HG03103 (cell line): ENCODE data around the gene C1orf35.
A peak's percentile ranks its signal among the peaks of the same experiment; 100 is the strongest.

Experiments used
- ATAC-seq: cut with Tn5 transposase; IDR thresholded peaks from one replicate; pipeline ENCODE4 v1.9.1; 2021; ENCODE audit warnings: low read depth; ENCODE audit not compliant: unreplicated experiment

Gene C1orf35

DNA sequence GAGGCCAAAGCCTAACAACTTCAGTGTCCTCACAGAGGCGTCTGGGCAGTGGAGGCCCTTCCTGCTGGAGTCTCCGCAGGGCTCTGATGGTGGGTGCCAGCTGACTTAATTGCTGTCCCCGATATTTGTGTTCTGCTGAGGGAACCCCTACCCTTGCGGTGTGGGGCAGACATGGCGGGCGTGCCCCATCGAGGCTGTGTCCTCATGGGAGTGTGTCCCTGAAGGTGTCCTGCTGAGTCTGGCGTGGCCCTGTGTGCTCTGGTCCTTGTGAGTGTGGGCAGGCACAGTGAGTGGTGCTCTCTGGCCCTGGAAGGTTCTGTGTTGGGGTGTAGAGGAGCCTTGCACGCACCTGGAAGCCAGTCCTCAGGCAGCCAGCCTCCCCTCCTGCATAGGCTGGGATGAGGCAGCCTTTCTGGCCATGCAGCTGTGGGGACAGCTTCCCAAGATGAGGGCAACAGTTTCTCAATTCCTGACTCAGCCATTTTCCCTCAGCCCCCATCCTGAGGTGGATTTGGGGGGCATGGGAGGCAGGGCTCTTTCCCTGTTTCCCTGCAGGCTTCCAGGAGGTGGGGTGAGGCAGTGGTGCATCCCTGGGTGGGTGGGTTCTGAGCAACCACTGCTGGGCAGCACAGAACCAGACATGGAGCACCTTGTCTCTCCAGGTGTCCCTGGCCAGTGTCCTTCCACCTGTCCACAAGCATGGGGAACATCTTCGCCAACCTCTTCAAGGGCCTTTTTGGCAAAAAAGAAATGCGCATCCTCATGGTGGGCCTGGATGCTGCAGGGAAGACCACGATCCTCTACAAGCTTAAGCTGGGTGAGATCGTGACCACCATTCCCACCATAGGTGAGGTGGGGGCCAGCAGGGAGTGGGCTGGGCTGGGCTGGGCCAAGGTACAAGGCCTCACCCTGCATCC lies 6.5 kb downstream of the C1orf35 start:
- no peak for ATAC-seq

DNA sequence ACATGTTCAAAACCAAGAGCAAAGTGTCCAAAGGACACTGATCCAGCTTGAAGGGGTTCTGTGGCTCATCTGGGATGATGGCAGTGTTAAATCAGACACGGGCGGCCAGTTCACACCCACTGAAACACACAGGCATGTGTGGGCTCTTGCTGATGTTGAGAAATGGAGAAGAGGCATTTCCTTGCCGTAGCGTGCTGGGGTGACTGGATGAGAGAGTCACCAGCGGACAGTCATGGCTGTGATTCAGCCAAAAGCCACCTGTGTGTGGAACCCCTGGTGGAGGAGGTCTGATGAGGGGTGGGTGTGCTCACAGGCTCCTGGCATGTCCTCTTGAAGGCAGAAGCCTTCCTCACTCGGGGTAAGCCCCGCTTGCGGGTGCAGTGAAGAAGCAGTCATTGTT lies 7.2 kb downstream of the C1orf35 start:
- no peak for ATAC-seq

DNA sequence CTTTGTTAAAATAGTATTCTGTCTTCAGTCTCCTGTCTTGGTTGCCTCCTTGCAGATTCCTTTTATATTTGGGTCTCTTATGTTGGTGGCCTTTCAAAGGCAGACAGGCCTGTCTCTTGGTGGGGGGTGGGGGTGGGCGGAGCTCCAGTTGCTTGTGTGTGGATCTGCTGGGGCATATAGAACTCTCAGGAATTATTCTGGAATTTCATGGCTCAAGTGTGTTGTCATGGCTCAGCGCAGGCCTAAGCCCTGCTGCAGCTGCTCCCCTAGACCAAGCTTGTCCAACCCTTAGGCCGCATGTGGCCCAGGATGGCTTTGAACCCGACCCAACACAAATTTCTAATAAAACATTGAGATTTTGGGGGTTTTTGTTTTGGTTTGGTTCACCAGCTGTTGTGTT lies 8.0 kb downstream of the C1orf35 start:
- ATAC-seq, result no peak

GRCh38 chr1:228094432-228095016 lies 8.6 kb downstream of the C1orf35 start:
- ATAC-seq, result no peak

DNA sequence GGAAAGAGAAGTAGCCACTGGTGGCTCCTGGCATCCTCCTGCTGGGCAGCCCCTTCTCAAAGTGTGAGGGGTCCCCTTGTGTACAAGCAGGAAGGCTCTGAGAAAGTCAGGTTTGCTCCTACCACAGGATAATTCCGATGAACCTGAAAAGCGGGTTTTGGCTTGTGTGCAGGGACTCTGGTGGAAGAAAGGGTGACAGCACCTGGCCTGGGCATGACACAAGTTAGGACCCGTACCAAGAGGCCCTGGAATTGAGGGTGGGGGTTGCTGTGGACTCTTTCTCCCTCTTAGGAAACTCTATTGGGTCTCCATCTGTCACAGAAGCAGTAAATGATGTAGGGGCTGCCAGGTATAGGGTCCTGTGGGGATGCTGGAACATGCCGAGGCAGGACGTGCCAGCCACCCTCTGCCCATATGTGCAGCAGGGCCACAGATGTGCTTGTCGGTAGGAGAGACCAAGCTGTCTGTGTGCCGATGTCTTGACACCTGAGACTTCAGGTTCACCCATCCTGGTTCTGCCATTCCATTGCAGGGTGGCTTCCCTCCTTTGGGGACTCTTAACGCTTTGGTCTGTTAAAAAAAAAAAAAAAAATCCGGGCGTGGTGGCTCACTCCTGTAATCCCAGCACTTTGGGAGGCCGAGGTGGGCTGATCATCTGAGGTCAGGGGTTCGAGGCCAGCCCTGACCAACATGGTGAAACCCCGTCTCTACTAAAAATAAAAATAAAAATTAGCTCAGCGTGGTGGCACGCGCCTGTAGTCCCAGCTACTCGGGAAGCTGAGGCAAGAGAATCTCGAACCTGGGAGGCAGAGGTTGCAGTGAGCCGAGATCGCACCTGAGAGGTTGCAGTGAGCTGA lies 9.8 kb downstream of the C1orf35 start:
- ATAC-seq, result no peak

DNA sequence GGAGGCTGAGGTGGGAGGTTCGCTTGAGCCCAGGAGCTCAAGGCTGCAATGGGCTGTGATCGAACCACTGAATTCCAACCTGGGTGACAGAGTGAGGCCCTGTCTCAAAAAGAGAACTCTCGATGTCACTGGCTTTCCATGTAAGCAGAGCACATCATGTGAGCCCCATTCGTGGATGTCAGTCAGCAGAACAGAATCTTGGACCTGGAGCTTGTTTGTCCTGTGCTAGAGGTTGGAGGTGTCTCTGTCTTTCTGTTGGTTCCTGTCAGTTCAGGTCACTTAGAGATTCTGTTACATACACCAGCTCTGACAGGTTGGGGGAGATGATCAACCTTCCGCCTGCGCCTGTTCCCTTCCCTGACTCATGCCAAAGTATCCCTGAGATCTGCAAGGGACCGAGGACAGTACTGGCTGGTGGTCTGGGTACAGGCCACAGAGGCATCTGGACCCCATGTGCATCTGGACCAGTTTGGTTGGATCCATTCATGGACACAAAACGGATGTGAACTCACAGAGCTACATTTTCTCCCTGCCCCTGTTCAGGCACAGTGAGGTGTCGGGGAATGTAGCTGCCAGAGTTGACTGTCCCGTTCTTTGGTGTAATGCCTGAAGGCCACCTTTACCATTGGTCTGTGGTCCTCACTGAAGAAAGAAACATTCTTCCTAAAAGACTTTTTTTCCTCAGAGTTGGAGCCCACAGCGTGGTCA lies 10.6 kb downstream of the C1orf35 start:
- no peak for ATAC-seq

DNA sequence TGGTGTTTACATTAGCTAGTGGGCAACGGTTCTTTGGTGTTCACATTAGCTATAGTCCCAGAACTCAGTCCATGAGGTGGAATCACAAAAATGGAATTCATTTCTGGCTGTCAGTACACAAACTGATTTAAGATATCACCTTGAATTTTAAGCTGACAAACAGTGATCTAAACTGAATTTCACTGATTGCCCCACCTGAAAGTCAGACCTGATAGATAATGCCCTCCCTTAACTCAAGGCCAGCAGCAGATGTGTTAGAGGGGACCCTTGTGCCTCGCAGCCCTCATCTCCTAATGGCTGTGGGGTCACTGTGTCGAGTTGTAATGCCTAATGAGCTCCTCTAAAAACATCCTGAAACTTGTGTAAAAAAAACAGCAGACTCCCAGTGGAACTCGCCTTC lies 12.0 kb downstream of the C1orf35 start:
- no peak for ATAC-seq

GRCh38 chr1:228090613-228091081 lies 12.5 kb downstream of the C1orf35 start:
- ATAC-seq, result no peak

DNA sequence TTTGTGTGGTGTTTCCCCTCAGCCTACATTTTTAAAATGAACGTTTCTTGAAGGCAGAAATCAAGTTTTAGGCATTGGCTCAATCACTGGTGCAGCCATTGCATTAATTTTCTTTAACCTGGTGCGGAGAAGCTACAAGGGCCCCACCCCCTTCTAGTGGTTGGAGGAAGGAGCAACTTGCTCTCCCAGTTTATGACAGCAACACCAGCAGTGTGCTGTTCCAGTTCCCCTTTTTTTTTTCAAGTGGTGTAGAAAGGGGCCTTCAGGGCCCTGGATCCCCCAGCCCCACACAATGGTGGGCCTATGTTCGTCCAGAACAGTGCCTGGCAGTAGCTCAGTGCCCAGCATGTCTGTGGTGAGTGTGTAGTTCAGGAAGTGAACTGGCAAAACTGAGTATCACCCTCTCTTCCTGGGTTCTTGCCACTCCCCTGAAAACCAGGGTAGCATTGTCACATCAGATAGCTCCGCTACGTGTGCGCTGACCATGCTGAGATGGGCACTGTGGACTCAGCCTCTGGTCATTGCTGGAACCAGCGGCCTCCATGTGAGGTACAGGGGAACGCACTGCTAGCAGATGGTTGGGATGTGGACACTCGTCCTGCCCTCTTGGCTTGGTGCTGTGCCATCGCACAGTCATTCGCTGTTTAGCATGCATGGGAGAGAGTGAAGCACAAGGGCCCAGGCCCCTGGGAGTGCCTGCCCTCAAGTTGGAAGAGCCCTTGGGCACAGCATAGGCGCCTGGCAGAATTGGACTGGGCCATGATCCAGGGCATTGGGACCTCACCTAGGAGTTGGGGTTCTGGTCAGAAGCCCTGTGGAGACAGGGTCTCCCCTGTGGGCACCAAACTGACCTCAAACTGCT lies 13.4 kb downstream of the C1orf35 start:
- peak; percentile 51 for ATAC-seq

GRCh38 chr1:228088586-228089498 lies 14.3 kb downstream of the C1orf35 start:
- ATAC-seq, result no peak

DNA sequence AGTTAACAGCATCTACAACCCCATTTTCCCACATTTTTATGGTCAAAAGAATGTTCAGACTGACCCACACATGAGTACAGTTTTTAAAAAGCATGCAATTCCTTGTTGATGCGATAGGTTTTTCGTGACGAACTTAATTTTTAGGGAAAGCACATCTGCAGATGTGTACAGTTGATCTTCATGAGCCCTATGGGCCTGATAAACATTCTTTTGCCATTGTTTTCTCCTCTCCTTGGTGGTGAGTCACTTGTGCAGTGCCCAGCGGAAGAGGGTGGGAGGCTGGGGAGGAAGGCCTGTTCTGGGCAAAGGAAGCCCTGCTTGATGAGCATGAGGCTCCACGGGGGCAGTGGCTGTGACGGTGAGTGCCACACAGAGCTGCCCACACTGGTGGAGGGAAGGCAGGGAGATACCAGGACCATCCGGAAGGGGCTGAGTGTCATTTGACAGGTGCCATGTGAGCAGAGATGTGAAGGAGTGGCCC lies 15.3 kb downstream of the C1orf35 start:
- no peak for ATAC-seq

DNA sequence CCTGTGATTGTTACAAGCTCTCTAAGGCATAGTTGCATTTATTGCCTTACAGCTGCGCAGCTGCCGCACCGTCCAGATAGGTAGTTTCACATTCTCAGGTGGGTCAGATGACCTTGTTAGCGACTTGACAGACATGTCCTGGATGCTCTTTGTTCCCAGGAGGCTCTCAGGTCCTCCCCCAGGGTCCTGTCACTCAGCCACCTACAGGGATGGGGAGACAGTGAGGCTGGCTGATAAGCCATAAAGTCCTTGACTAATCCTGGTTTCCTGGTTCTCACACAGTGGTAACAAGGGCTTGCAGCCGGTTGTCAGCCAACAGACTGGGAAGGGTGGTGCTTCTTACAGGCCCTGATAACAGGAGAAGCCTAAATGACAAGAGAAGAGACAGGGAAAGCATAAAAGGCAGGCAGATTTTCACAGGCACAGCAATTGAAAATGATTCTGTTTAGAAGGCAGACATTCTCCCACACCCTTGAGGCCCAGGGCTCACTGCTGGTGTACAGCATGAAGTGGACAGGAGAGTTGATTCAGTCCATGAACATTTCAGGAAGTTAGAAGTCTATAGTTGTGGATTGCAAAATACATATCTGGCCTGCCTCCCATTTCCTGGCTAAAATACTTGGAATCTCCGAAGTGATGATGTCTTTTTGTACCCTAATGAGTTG lies 17.7 kb downstream of the C1orf35 start:
- no peak for ATAC-seq

- no peak for ATAC-seq
These were observed 18.3 kb downstream of the C1orf35 start for GRCh38 chr1:228084797-228085196.

- ATAC-seq, result no peak
These were observed 18.8 kb downstream of the C1orf35 start for GRCh38 chr1:228084325-228084724.

DNA sequence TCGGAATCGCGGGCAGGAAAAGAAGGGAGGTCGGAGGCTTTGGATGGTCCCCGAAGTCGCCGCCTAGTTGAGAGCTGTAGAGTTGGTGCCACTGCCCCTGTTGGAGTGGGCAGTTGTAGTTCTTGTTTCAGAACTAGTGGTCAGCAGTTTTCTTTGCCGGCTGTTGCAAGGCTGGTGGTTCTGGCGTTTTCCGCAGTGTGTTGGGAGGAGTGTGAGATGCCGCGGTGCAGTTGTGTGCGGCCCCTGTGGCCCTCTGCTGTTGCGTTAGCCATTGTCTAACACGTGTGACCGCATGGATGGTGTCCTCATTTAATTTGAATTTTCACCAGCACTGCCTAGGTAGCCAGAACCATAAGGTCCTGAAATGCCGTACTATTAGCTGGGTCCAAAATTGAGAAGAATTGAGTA lies 19.2 kb downstream of the C1orf35 start:
- no peak for ATAC-seq

GRCh38 chr1:228082918-228083870 lies 19.9 kb downstream of the C1orf35 start:
- ATAC-seq, result peak; percentile 9
